GM12878 (cell line): ENCODE results near the gene TOM1L2. TPM values are rescaled to one million over a fixed set of nuclear protein-coding genes. Genes with fewer than 3 reads are reported as not detected.

ENCODE experiments used
- ATAC-seq: fragments of 200-7000 bp; cut with Tn5 transposase; 3 replicates; pipeline ENCODE4 v1.9.1; 2020; ENCODE audit warnings: mild to moderate bottlenecking, moderate library complexity
- BruUV-seq: library from RNA; stranded (reverse); fragments of 400-500 nt; replicated peaks from 2 replicates; lab custom pipeline; 2021; lab: Mats Ljungman, UMichigan
- CTCF ChIA-PET: fragments of 300-600 bp; sonication (Branson Sonifier 250); formaldehyde crosslinking; extraction: SDS; loops from one replicate; lab custom pipeline; 2021; ENCODE audit warnings: inconsistent platforms; lab: Yijun Ruan, JAX
- POLR2A ChIA-PET: fragments of 350-600 bp; formaldehyde crosslinking; extraction: SDS; loops from one replicate; lab custom pipeline; 2021; ENCODE audit warnings: inconsistent platforms; lab: Charles Lee
- RAD21 ChIA-PET: fragments of 300-600 bp; sonication (Branson Sonifier 250); formaldehyde crosslinking; loops from one replicate; lab custom pipeline; 2023; ENCODE audit warnings: antibody characterized with exemption; ENCODE audit not compliant: unreplicated experiment; lab: Charles Lee
- SMC1A ChIA-PET: fragments of 300-600 bp; sonication (Branson Sonifier 250); formaldehyde crosslinking; loops from one replicate; lab custom pipeline; 2023; ENCODE audit not compliant: unreplicated experiment, uncharacterized antibody; lab: Charles Lee
- DNase-seq: peaks from one replicate; pipeline ENCODE4 v3.0.0-alpha.2; 2011; ENCODE audit warnings: low read depth, low spot score
- FAIRE-seq: peaks from 3 replicates; lab custom pipeline; 2011; peaks lifted over from hg19 to GRCh38; lab: Jason Lieb, UNC
- H2AFZ ChIP-seq: 2 replicates; pipeline ENCODE4 v1.6.0; 2011; ENCODE audit warnings: low read depth, low read length, control low read depth; ENCODE audit not compliant: control insufficient read depth
- H3K27ac ChIP-seq: 2 replicates; pipeline ENCODE4 v1.5.1; 2011; ENCODE audit warnings: control low read depth; ENCODE audit not compliant: control insufficient read depth, insufficient read depth
- H3K27me3 ChIP-seq, 2 experiments: replicated peaks in 1 of 2; 2 replicates each; pipeline versions ENCODE4 v1.6.0 to v1.6.1; 2011; ENCODE audit warnings: low read length in 1 of 2; ENCODE audit not compliant: control insufficient read depth in 2 of 2, insufficient read depth in 2 of 2
- H3K36me3 ChIP-seq, 2 experiments: 2 replicates each; pipeline ENCODE4 v1.5.1; 2011; ENCODE audit warnings: low read length in 1 of 2; ENCODE audit not compliant: control insufficient read depth in 2 of 2, insufficient read depth in 2 of 2
- H3K4me1 ChIP-seq: 2 replicates; pipeline ENCODE4 v1.6.1; 2011; ENCODE audit warnings: mild to moderate bottlenecking, low read length, moderate library complexity, mixed read lengths; ENCODE audit not compliant: control insufficient read depth, insufficient read depth
- H3K4me2 ChIP-seq: 2 replicates; pipeline ENCODE4 v1.6.0; 2011; ENCODE audit warnings: control low read depth; ENCODE audit not compliant: control insufficient read depth, insufficient read depth
- H3K4me3 ChIP-seq: fragments of 200-600 bp; sonication (generic); 2 replicates; pipeline ENCODE4 v1.5.1; 2016
- H3K79me2 ChIP-seq: 2 replicates; pipeline ENCODE4 v1.6.0; 2011; ENCODE audit warnings: low read length; ENCODE audit not compliant: control insufficient read depth, insufficient read depth
- H3K9ac ChIP-seq: 2 replicates; pipeline ENCODE4 v1.8.0; 2011; ENCODE audit warnings: low read length, control low read depth, mixed read lengths; ENCODE audit not compliant: control insufficient read depth, insufficient read depth
- H3K9me3 ChIP-seq: replicated peaks from 3 replicates; pipeline ENCODE4 v1.5.1; 2011; ENCODE audit warnings: mild to moderate bottlenecking, low read length; ENCODE audit not compliant: control insufficient read depth, insufficient read depth
- H4K20me1 ChIP-seq: 2 replicates; pipeline ENCODE4 v1.6.0; 2011; ENCODE audit not compliant: control insufficient read depth, insufficient read depth
- ATF2 ChIP-seq: IDR thresholded peaks from 2 replicates; pipeline ENCODE4 v1.6.1; 2012; ENCODE audit warnings: low read length, inconsistent platforms
- CBX5 ChIP-seq: sonication (generic); IDR thresholded peaks from 2 replicates; pipeline ENCODE4 v1.6.1; 2016; ENCODE audit warnings: low read depth, moderate library complexity, mild to moderate bottlenecking, inconsistent platforms
- PBX3 ChIP-seq: IDR thresholded peaks from 2 replicates; pipeline ENCODE4 v1.6.1; 2011; ENCODE audit warnings: mild to moderate bottlenecking, low read depth, low read length, moderate library complexity; ENCODE audit not compliant: insufficient replicate concordance
- RAD51 ChIP-seq: fragments of 450-650 bp; IDR thresholded peaks from 2 replicates; pipeline ENCODE4 v1.6.1; 2016; ENCODE audit warnings: moderate library complexity, mild to moderate bottlenecking, inconsistent platforms
- RUNX3 ChIP-seq: IDR thresholded peaks from 2 replicates; pipeline ENCODE4 v1.6.1; 2012; ENCODE audit warnings: low read length, inconsistent platforms
- SPI1 ChIP-seq: IDR thresholded peaks from 2 replicates; pipeline ENCODE4 v1.6.1; 2011; ENCODE audit warnings: low read depth, mild to moderate bottlenecking, low read length, moderate library complexity, borderline replicate concordance; ENCODE audit not compliant: insufficient read depth
- SUZ12 ChIP-seq: fragments of 200-600 bp; sonication (generic); IDR thresholded peaks from one replicate; pipeline ENCODE4 v1.6.1; 2018; ENCODE audit warnings: antibody characterized with exemption, mild to moderate bottlenecking; ENCODE audit not compliant: unreplicated experiment
- TCF12 ChIP-seq: IDR thresholded peaks from 2 replicates; pipeline ENCODE4 v1.6.1; 2011; ENCODE audit warnings: low read depth, mild to moderate bottlenecking, low read length
- TCF3 ChIP-seq: IDR thresholded peaks from 2 replicates; pipeline ENCODE4 v1.6.1; 2012; ENCODE audit warnings: low read depth, mild to moderate bottlenecking, low read length, borderline replicate concordance; ENCODE audit not compliant: insufficient read depth
- WGBS: methylation state at CpG from one replicate; pipeline ENCODE4 v1.1.6; 2016; ENCODE audit warnings: low lambda C conversion rate; ENCODE audit not compliant: insufficient replicate concordance, insufficient coverage; ENCODE audit errors: missing lambda C conversion rate; 5-methylcytosine and 5-hydroxymethylcytosine counted together
- in situ Hi-C: fragments of 300-500 bp; cut with MboI; formaldehyde crosslinking; loops from 9 replicates; pipeline ENCODE4 v1.14.3; 2018; ENCODE audit warnings: mixed read lengths
- intact Hi-C: fragments of 100-400 bp; cut with micrococcal nuclease; formaldehyde crosslinking; loops from one replicate; pipeline ENCODE4 v1.14.2; 2022; ENCODE audit not compliant: unreplicated experiment
- polyA plus RNA-seq, 11 experiments: library from polyadenylated mRNA; depleted of rRNA in 4 of 11; unstranded in 6 of 11; stranded (reverse) in 5 of 11; fragments of >200 nt; fragmentation: Nextera tagmentation in 4 of 11; fragmentation: Illumina TruSeq in 1 of 11; extraction: Ambion mirVana in 4 of 11; extraction: Trizol in 1 of 11; gene quantifications; 1 replicate in 1 of 11; 2 replicates in 10 of 11; pipeline versions ENCODE4 v1.2.1 to v1.2.3, GENCODE V29; 2011 to 2016; ENCODE audit warnings: inconsistent platforms in 2 of 11, missing spikeins in 2 of 11, low read depth in 1 of 11
- total RNA-seq, 4 experiments: library from RNA; depleted of rRNA in 3 of 4; stranded (reverse); fragments of >200 nt in 3 of 4; fragmentation: Illumina TruSeq in 1 of 4; extraction: Trizol in 1 of 4; gene quantifications; 2 replicates each; pipeline versions ENCODE4 v1.2.1 to v1.2.3, GENCODE V29; 2013 to 2021

TOM1L2 gene
- total and polyA plus RNA-seq, 10 of the 15 experiments (the other 5 are each of a cell fraction or from before 2014, with no cell fraction given), result 0.19 to 19.2 (median 8.1) TPM

GRCh38 chr17:18017958-18018357, 45.8 kb upstream of the TOM1L2 start:
- no peaks in the 10 kb centered on the region for H3K27me3 ChIP-seq
- no peak overlapping the region for H3K27ac ChIP-seq
- in situ Hi-C loops (no loop called here), intact Hi-C loops (no loop called here)
- ChIA-PET RAD21 (no interaction called here), CTCF (no interaction called here), SMC1A (interaction anchor here (1.5 kb wide), 1 partner anchor 33 kb away, joined by 3 read pairs; no protein-coding TSS in a partner anchor), POLR2A (interaction anchor here (1.1 kb wide), 1 partner anchor 12 kb away, joined by 4 read pairs; no protein-coding TSS in a partner anchor)
- no peaks in the 10 kb centered on the region for H3K4me1 ChIP-seq
- no peak for DNase-seq
- no peak overlapping the region for H3K9ac ChIP-seq
- H3K79me2 ChIP-seq, result no peaks in the 10 kb centered on the region
- WGBS, result 93% methylated on average over 3 of the region's 3 CpGs
- BruUV-seq, result no TSS peak
- no peak overlapping the region for H3K4me2 ChIP-seq
- H3K4me3 ChIP-seq, result no peak overlapping the region
- TF ChIP-seq PBX3 (no peak), RAD51 (no peak)
- no peak for ATAC-seq
- FAIRE-seq, result no peak
- H2AFZ ChIP-seq, result no peak overlapping the region
- H3K36me3 ChIP-seq, result peaks cover 7 to 15% of the 10 kb centered on the region in 2 experiments; a peak in 3 of 4 replicates
- H3K9me3 ChIP-seq, result no peaks in the 10 kb centered on the region
- no peaks in the 10 kb centered on the region for H4K20me1 ChIP-seq

GRCh38 chr17:18016426-18016825, 44.2 kb upstream of the TOM1L2 start:
- 97% methylated on average over 12 of the region's 12 CpGs for WGBS
- ATAC-seq, result no peak
- no peaks in the 10 kb centered on the region for H3K9me3 ChIP-seq
- no peaks in the 10 kb centered on the region for H3K4me1 ChIP-seq
- H3K36me3 ChIP-seq, result peaks cover 2 to 13% of the 10 kb centered on the region in 2 experiments; a peak in 3 of 4 replicates
- in situ Hi-C loops, result no loop called here
- ChIA-PET POLR2A (no interaction called here), CTCF (no interaction called here), RAD21 (interaction anchor here (1.1 kb wide), 1 partner anchor 17 kb away, joined by 7 read pairs; no protein-coding TSS in a partner anchor), SMC1A (no interaction called here)
- BruUV-seq, result no TSS peak
- DNase-seq, result no peak
- no peak overlapping the region for H3K9ac ChIP-seq
- H3K27me3 ChIP-seq, result no peaks in the 10 kb centered on the region
- TF ChIP-seq TCF12 (no peak), TCF3 (no peak), CBX5 (no peak), SPI1 (no peak), ATF2 (no peak), RUNX3 (no peak), SUZ12 (no peak)
- no peak for FAIRE-seq
- no peak overlapping the region for H3K27ac ChIP-seq
- no peak overlapping the region for H3K4me3 ChIP-seq
- no peak overlapping the region for H3K4me2 ChIP-seq
- H2AFZ ChIP-seq, result no peak overlapping the region
- H4K20me1 ChIP-seq, result no peaks in the 10 kb centered on the region
- no peaks in the 10 kb centered on the region for H3K79me2 ChIP-seq
- intact Hi-C loops, result no loop called here
